Esophagus (tissue), 2 donors: ENCODE measurements around the gene LIN7C. TPM values are rescaled to one million over a fixed set of nuclear protein-coding genes. Genes with fewer than 3 reads are reported as not detected.
"Not testable (repeated sequence)": the region's sequence is repeated elsewhere in the genome, so short reads cannot be mapped to it uniquely, and the experiment has no call there.

ENCODE experiments used
- H3K27ac ChIP-seq, 2 donors: one replicate each; pipeline ENCODE4 v1.5.1; 2013; ENCODE audit warnings: low read depth in 2 of 2, mild to moderate bottlenecking in 2 of 2, inconsistent platforms in 1 of 2, low read length in 1 of 2, moderate library complexity in 1 of 2
- H3K27me3 ChIP-seq, 2 donors: one replicate each; pipeline ENCODE4 v1.6.1; 2013; ENCODE audit warnings: low read length in 2 of 2, control low read depth in 1 of 2, mild to moderate bottlenecking in 1 of 2; ENCODE audit not compliant: insufficient read depth in 2 of 2, control insufficient read depth in 1 of 2
- H3K36me3 ChIP-seq, 2 donors: one replicate each; pipeline ENCODE4 v1.6.1; 2013; ENCODE audit warnings: low read length in 1 of 2; ENCODE audit not compliant: control insufficient read depth in 2 of 2, insufficient read depth in 2 of 2
- H3K4me1 ChIP-seq, 2 donors: one replicate each; pipeline ENCODE4 v1.6.1; 2013; ENCODE audit warnings: low read length in 1 of 2; ENCODE audit not compliant: control insufficient read depth in 2 of 2, insufficient read depth in 2 of 2
- H3K4me3 ChIP-seq, 2 donors: one replicate each; pipeline ENCODE4 v1.5.1; 2013; ENCODE audit warnings: low read length in 2 of 2, mild to moderate bottlenecking in 2 of 2, low read depth in 1 of 2, moderate library complexity in 1 of 2
- H3K9me3 ChIP-seq, 2 donors: one replicate each; pipeline ENCODE4 v1.6.1; 2013; ENCODE audit warnings: mild to moderate bottlenecking in 2 of 2, low read depth in 1 of 2, low read length in 1 of 2, moderate library complexity in 1 of 2; ENCODE audit not compliant: control insufficient read depth in 2 of 2, insufficient read depth in 1 of 2
- WGBS, 2 donors: extraction: QIAGEN DNeasy Blood & Tissue Kit; methylation state at CpG; one replicate each; pipeline ENCODE4 v1.1.7; 2013; 5-methylcytosine and 5-hydroxymethylcytosine counted together
- polyA plus RNA-seq, 2 donors: library from polyadenylated mRNA; stranded (reverse); fragments of 200-250 nt; gene quantifications; one replicate each; pipeline ENCODE4 v1.2.3, GENCODE V29; 2013
- donor health status: healthy with polysubstance abuse.
- donor health status: Bipolar disorder and iron deficiency.

LIN7C gene
- polyA plus RNA-seq, 2 donors, result 7.2 to 7.6 TPM

DNA sequence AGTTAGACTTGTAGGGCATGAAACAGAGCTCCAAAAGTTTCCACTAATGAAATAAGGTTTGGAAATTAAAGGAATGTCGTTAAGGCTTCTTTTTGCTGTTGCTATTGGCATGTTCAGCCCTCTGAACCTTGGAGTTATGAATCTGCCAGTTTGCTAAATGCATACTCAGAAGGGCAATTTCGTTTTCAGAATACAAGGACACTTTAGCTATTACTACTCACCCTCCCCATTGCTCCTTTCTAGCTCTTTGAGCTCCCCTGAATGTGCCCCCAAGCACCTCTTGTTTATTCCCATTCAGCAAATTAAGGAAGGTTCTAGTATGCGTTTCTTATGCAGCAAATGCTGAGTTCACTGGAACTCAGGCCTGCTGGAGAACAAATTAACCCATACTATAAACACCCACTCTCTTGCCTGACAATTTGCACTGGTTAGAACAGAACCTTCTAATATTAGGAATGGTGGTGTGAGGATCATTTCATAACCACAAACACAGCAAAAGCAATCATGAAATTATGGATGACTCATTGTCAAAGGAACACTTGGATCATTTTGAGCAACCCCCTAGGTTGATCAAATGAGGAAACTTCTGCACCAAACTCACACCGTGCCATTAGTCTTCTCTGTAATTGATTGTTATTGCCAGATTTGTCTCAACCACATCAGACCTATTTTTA lies 26.2 kb upstream of the LIN7C start:
- H3K27me3 ChIP-seq, result no peaks in the 10 kb centered on the region
- no peaks in the 10 kb centered on the region for H3K36me3 ChIP-seq
- H3K4me3 ChIP-seq, result no peak overlapping the region
- H3K27ac ChIP-seq, result no peak overlapping the region
- WGBS, 2 donors, result 64 to 80% methylated on average over 4 of the region's 4 CpGs
- no peaks in the 10 kb centered on the region for H3K9me3 ChIP-seq
- H3K4me1 ChIP-seq, result no peaks in the 10 kb centered on the region

DNA sequence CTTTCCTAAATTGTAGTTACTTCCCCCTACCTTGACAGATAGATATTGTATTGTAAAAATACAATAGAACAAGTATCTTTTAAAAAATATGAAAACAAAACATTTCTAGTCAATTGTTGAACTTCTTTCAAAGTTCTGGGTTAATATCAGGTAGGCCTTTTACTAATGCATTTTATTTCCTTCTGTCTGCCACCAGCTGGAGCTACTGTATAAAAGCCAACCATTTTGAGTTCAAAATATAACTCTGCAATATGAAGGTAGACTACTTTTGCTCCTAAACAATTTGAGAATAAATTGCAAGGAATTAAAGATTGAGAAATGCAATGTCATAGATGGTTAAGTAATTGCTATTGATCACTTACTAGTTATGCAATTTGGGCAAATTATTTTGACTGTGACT lies 22.1 kb upstream of the LIN7C start:
- Histone ChIP-seq H3K36me3 (no peaks in the 10 kb centered on the region), H3K27me3 (no peaks in the 10 kb centered on the region), H3K27ac (no peak overlapping the region), H3K9me3 (no peaks in the 10 kb centered on the region), H3K4me1 (peaks cover 0 to 5% of the 10 kb centered on the region in 2 donors), H3K4me3 (no peak overlapping the region)

DNA sequence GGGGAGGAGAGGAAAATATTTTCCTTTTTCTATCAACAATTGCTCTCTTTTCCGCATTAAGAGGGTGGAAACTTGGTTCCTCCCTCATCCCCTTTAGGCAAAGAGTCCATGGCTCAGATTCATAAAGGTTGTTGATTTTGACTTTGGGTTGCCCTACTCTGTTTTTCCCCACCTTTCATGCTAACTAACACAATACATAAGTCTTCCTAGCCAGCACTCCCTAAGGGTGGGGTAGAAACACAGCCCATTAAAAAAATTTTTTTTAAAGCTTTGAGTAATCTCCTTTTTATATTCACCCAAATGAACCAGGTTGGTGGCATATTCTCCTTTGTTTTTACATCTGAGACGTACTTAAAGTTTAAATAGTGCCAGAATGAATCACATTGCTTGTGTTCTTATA lies 20.0 kb upstream of the LIN7C start:
- no peaks in the 10 kb centered on the region for H3K36me3 ChIP-seq
- 49 to 77% methylated on average over 2 of the region's 2 CpGs for WGBS, 2 donors
- H3K4me1 ChIP-seq, result peaks cover 0 to 5% of the 10 kb centered on the region in 2 donors
- no peak overlapping the region for H3K4me3 ChIP-seq
- H3K9me3 ChIP-seq, result no peaks in the 10 kb centered on the region
- H3K27me3 ChIP-seq, result no peaks in the 10 kb centered on the region
- H3K27ac ChIP-seq, result peak overlapping the region; percentile 68 to 72

DNA sequence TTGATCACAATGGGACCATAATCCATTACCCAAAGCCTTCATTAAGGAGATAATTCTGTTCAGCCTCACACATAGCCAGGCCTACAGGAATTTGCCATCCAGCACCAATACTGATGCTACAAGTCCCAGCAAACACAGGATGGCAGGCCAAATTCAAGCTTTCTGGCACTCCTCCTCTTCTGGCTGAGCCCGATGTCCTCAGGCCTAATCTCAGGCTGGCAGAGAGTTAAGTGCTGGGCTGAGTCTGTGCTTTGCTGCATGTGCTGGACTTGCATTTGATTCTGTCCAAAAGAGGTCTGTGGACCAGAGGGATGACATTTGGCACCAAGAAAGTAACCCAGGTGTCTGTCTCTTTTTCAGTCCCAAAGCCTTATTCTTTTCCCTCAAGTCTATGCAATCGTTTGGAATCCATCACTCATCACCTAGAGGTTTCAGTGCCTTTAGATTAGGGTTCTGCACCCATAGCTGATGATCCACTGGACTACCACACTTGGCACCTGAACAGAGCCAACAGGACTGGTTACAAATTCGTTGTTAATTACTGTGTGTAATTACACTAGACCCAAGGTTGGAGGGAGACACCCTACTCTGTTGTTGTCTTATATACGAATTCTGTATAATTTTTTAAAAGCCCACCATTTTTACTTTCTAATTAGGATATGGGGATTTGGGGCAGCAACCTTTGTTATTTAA lies 19.4 kb upstream of the LIN7C start:
- Histone ChIP-seq H3K27ac (peak overlapping the region; percentile 68 to 76), H3K27me3 (no peaks in the 10 kb centered on the region), H3K9me3 (no peaks in the 10 kb centered on the region), H3K4me3 (no peak overlapping the region), H3K4me1 (peaks cover 0 to 5% of the 10 kb centered on the region in 2 donors), H3K36me3 (no peaks in the 10 kb centered on the region)
- 50 to 62% methylated on average over 4 of the region's 4 CpGs for WGBS, 2 donors

DNA sequence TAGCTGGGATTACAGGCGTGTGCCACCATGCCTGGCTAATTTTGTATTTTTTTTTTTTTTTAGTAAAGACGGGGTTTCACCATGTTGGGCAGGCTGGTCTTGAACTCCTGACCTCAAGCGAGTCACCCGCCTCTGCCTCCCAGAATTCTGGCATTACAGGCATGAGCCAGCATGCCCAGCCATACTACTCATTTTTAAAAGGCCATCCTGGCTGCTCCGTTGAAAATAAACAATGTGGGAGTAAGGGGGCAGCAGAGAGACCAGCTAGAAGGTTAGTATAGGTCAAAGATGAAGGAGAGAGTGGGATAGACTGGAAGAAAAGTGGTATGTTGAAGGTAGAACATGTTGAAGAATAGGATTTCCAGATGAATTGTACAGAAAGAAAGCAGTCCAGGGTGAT lies 17.6 kb upstream of the LIN7C start:
- WGBS, 2 donors, result 52 to 70% methylated on average over 5 of the region's 5 CpGs
- no peaks in the 10 kb centered on the region for H3K36me3 ChIP-seq
- H3K4me1 ChIP-seq, result peaks cover 0 to 5% of the 10 kb centered on the region in 2 donors
- H3K27me3 ChIP-seq, result no peaks in the 10 kb centered on the region
- H3K9me3 ChIP-seq, result no peaks in the 10 kb centered on the region
- no peak overlapping the region for H3K27ac ChIP-seq
- no peak overlapping the region for H3K4me3 ChIP-seq

DNA sequence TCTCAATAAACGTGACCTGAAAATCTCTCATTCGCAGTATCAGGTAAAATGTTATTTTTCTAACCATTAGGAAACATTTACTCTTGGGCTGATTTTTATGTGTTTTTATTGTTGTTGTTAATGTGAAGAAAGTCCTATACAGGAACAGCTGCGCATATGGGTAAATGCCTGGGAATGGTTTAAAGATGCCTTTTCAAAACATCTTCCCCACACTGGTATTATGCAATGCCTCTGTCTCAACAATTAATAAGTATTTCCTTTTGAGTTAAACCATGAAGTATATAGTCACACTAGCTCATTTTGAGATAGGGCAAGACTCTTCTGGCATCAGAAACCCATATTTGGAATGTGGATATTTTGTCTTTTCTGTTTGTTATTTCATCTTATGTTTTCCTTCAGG lies 13.7 kb upstream of the LIN7C start:
- WGBS, 2 donors, result 82 to 88% methylated on average over 3 of the region's 3 CpGs
- H3K9me3 ChIP-seq, result no peaks in the 10 kb centered on the region
- no peak overlapping the region for H3K4me3 ChIP-seq

DNA sequence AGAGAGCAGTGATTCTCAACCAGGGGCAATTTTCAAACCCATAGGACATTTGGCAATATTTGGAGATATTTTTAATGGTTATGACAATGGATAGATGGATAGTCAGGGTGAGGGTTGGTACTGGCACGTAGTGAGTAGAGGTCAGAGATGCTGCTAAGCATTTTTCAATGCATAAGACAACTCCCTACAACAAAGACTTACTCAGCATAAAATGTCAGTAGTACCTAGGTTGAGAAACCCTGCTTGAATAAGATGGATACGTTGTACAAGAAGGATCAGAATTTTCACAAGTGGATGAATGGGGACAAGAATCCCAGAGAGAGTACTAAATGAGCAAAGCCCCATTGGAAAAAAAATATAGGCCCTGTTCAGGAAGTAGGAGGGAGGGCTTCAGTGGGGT lies 11.9 kb upstream of the LIN7C start:
- no peaks in the 10 kb centered on the region for H3K4me1 ChIP-seq
- H3K9me3 ChIP-seq, result no peaks in the 10 kb centered on the region
- H3K36me3 ChIP-seq, result no peaks in the 10 kb centered on the region
- H3K27me3 ChIP-seq, result no peaks in the 10 kb centered on the region
- H3K4me3 ChIP-seq, result no peak overlapping the region
- no peak overlapping the region for H3K27ac ChIP-seq
- 83 to 91% methylated on average over 2 of the region's 2 CpGs for WGBS, 2 donors

More for the DNA sequence above, 13.7 kb upstream of the LIN7C start:
- Histone ChIP-seq H3K27ac (no peak overlapping the region), H3K4me1 (no peaks in the 10 kb centered on the region), H3K27me3 (no peaks in the 10 kb centered on the region), H3K36me3 (no peaks in the 10 kb centered on the region)

DNA sequence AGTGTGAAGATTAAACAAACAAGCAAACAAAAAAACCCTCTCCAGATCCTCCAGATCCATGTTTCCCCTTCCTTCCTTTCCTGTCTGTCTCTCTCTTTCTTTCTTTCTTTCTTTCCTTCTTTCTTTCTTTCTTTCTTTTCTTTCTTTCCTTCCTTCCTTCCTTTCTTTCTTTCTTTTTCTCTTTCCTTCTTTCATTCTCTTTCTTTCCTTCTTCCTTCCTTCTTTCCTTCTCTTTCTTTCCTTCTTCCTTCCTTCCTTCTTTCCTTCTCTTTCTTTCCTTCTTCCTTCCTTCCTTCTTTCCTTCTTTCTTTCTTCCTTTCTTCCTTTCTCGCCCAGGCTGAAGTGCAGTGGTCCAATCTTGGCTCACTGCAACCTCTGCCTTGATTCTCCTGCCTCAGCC lies 10.9 kb upstream of the LIN7C start:
- not testable (repeated sequence) for H3K27ac ChIP-seq, H3K4me1 ChIP-seq, H3K27me3 ChIP-seq, H3K9me3 ChIP-seq, H3K4me3 ChIP-seq, H3K36me3 ChIP-seq
- 85 to 95% methylated on average over 1 of the region's 1 CpG for WGBS, 2 donors

DNA sequence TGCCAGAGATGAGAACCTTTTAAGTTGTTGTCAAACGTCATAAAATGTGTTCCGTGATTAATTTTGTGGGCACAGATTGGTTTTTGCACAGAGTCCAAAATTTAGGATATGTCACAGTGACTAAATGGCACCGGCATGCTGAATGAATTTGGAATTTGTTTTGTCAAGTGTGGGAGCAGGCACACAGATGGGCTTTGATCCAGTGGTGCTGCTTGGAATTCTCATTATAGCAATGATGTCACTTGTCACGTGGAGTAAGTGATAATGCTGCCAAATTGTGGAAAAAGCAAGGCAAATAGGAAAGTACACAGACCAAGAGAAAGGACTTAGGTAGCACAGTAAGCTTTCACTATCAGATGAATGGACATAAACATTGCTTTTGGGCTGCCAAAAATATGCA lies 8.0 kb upstream of the LIN7C start:
- Histone ChIP-seq H3K36me3 (no peaks in the 10 kb centered on the region), H3K4me1 (no peaks in the 10 kb centered on the region), H3K4me3 (no peak overlapping the region), H3K27me3 (no peaks in the 10 kb centered on the region), H3K27ac (no peak overlapping the region), H3K9me3 (no peaks in the 10 kb centered on the region)
- WGBS, 2 donors, result 41 to 55% methylated on average over 4 of the region's 4 CpGs

DNA sequence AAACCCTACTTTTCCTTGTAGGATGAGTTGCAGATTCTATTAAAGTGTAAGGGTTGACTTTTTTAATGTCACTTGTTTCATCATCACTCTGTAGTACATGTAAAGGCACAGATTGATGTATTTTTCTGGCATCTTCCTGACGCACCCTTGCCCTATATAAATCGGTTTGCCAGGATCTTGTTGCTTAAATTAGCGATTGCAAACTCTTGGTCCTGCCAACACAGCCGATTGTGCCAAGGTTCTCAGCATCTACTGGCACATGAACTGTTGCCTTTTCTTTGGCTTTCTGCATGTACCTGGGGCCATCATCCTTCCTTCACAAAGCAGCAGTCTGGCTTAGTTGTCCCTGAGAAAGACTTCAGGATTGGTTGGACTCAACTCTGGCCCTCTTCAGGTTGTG lies 7.5 kb upstream of the LIN7C start:
- WGBS, 2 donors, result 52 to 73% methylated on average over 4 of the region's 4 CpGs
- no peak overlapping the region for H3K4me3 ChIP-seq
- no peak overlapping the region for H3K27ac ChIP-seq
- no peaks in the 10 kb centered on the region for H3K36me3 ChIP-seq
- no peaks in the 10 kb centered on the region for H3K9me3 ChIP-seq
- no peaks in the 10 kb centered on the region for H3K27me3 ChIP-seq
- no peaks in the 10 kb centered on the region for H3K4me1 ChIP-seq
